ENCODE results near the gene EFNB2. TPM values are rescaled to one million over a fixed set of nuclear protein-coding genes. Genes with fewer than 3 reads are reported as not detected.

The EFNB2 gene
- total RNA-seq, 1 experiment from 2014 or later, result 5.2 TPM

GRCh38 chr13:106480351-106480910 lies 55.0 kb downstream of the EFNB2 start:
- H3K27me3 ChIP-seq (replicated peaks; ENCODE audit: insufficient read depth, low read depth, low read length, poor library complexity), result no peaks in the 10 kb centered on the region
- TF ChIP-seq, protein P1, sequence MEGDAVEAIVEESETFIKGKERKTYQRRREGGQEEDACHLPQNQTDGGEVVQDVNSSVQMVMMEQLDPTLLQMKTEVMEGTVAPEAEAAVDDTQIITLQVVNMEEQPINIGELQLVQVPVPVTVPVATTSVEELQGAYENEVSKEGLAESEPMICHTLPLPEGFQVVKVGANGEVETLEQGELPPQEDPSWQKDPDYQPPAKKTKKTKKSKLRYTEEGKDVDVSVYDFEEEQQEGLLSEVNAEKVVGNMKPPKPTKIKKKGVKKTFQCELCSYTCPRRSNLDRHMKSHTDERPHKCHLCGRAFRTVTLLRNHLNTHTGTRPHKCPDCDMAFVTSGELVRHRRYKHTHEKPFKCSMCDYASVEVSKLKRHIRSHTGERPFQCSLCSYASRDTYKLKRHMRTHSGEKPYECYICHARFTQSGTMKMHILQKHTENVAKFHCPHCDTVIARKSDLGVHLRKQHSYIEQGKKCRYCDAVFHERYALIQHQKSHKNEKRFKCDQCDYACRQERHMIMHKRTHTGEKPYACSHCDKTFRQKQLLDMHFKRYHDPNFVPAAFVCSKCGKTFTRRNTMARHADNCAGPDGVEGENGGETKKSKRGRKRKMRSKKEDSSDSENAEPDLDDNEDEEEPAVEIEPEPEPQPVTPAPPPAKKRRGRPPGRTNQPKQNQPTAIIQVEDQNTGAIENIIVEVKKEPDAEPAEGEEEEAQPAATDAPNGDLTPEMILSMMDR (conservative IDR thresholded peaks at IDR 0.05; ENCODE audit: low read depth, low read length), result no peak
- no peak for TF ChIP-seq EZH2 (IDR thresholded peaks at IDR 0.05; ENCODE audit: borderline replicate concordance, low read depth, low read length, poor library complexity, severe bottlenecking)
- no peaks in the 10 kb centered on the region for H3K36me3 ChIP-seq (ENCODE audit: insufficient read depth, low read length, poor library complexity, severe bottlenecking)
- no TSS peak for BruUV-seq (replicated peaks)
- no peaks in the 10 kb centered on the region for H3K4me1 ChIP-seq (ENCODE audit: insufficient read depth, low read length, poor library complexity, severe bottlenecking)
- intact Hi-C loops (cut with micrococcal nuclease; ENCODE audit: unreplicated experiment), result no loop called here
- no peaks in the 10 kb centered on the region for H3K9me3 ChIP-seq (ENCODE audit: low read depth, low read length, poor library complexity, severe bottlenecking)
- H3K27ac ChIP-seq (ENCODE audit: low read depth, low read length, poor library complexity, severe bottlenecking), result no peak overlapping the region
- CTCF ChIA-PET, result no interaction called here
- POLR2A ChIA-PET (ENCODE audit: low non-redundant PET), result no interaction called here
- H3K4me3 ChIP-seq (ENCODE audit: low read depth, low read length, poor library complexity, severe bottlenecking), result no peak overlapping the region
- DNase-seq (ENCODE audit: low spot score), result no peak

DNA sequence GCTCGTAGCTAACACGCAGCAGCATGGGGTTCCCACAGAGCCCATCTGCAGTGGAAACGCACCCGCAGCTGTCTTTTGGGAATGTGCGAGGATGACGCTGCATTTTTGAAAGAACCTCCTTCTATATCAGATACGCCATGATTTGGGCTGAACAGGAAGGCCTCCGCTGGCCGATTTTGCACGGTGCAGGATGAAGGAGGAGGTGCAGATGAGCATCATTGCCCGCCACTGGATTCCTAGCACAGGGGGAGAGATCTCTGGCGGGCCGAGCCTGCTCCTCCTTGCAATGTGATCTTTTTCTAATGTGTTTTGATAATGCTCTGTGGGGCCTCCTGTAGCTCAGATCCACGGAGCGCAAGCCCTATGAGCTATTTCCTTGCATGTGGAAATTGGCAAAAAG lies 55.5 kb downstream of the EFNB2 start:
- intact Hi-C loops (cut with micrococcal nuclease; ENCODE audit: unreplicated experiment), result no loop called here
- no peak for DNase-seq (ENCODE audit: low spot score)
- H3K27ac ChIP-seq (ENCODE audit: low read depth, low read length, poor library complexity, severe bottlenecking), result no peak overlapping the region
- ChIA-PET CTCF (no interaction called here), POLR2A (ENCODE audit: low non-redundant PET) (no interaction called here)
- no peaks in the 10 kb centered on the region for H3K4me1 ChIP-seq (ENCODE audit: insufficient read depth, low read length, poor library complexity, severe bottlenecking)
- no peak overlapping the region for H3K4me3 ChIP-seq (ENCODE audit: low read depth, low read length, poor library complexity, severe bottlenecking)
- no peaks in the 10 kb centered on the region for H3K9me3 ChIP-seq (ENCODE audit: low read depth, low read length, poor library complexity, severe bottlenecking)
- no TSS peak for BruUV-seq (replicated peaks)
- H3K27me3 ChIP-seq (replicated peaks; ENCODE audit: insufficient read depth, low read depth, low read length, poor library complexity), result no peaks in the 10 kb centered on the region
- no peaks in the 10 kb centered on the region for H3K36me3 ChIP-seq (ENCODE audit: insufficient read depth, low read length, poor library complexity, severe bottlenecking)
- TF ChIP-seq EZH2 (IDR thresholded peaks at IDR 0.05; ENCODE audit: borderline replicate concordance, low read depth, low read length, poor library complexity, severe bottlenecking), result no peak
- TF ChIP-seq, protein P1 (conservative IDR thresholded peaks at IDR 0.05; ENCODE audit: low read depth, low read length), result no peak

- intact Hi-C loops (cut with micrococcal nuclease; ENCODE audit: unreplicated experiment), result no loop called here
- POLR2A ChIA-PET (ENCODE audit: low non-redundant PET), result interaction anchor here (0.6 kb wide), 1 partner anchor 1829 kb away, joined by 3 read pairs; no protein-coding TSS in a partner anchor
Measured at GRCh38 chr13:106478116-106478515, 57.3 kb downstream of the EFNB2 start.

More at GRCh38 chr13:106478116-106478515, 57.3 kb downstream of the EFNB2 start:
- Histone ChIP-seq H3K36me3 (ENCODE audit: insufficient read depth, low read length, poor library complexity, severe bottlenecking) (no peaks in the 10 kb centered on the region), H3K27ac (ENCODE audit: low read depth, low read length, poor library complexity, severe bottlenecking) (no peak overlapping the region), H3K9me3 (ENCODE audit: low read depth, low read length, poor library complexity, severe bottlenecking) (no peaks in the 10 kb centered on the region), H3K27me3 (replicated peaks; ENCODE audit: insufficient read depth, low read depth, low read length, poor library complexity) (no peaks in the 10 kb centered on the region), H3K4me3 (ENCODE audit: low read depth, low read length, poor library complexity, severe bottlenecking) (no peak overlapping the region), H3K4me1 (ENCODE audit: insufficient read depth, low read length, poor library complexity, severe bottlenecking) (no peaks in the 10 kb centered on the region)
- CTCF ChIA-PET, result no interaction called here
- BruUV-seq (replicated peaks), result no TSS peak
- DNase-seq (ENCODE audit: low spot score), result no peak
- TF ChIP-seq, protein P1 (conservative IDR thresholded peaks at IDR 0.05; ENCODE audit: low read depth, low read length), result no peak
- TF ChIP-seq EZH2 (IDR thresholded peaks at IDR 0.05; ENCODE audit: borderline replicate concordance, low read depth, low read length, poor library complexity, severe bottlenecking), result no peak
